Measurements from ENCODE around the gene LGALS7. TPM values are rescaled to one million over a fixed set of nuclear protein-coding genes. Genes with fewer than 3 reads are reported as not detected.
"Not testable (repeated sequence)": the region's sequence is repeated elsewhere in the genome, so short reads cannot be mapped to it uniquely, and the experiment has no call there.

LGALS7 gene
- not detected for total RNA-seq
- 1.4 TPM for polyA plus RNA-seq

GRCh38 chr19:38773469-38774177, at the start of gene LGALS7:
Gene LGALS7, minus strand, starts transcription at chr19:38773517. Its CDS starts 25 bp downstream, at chr19:38773492.
- no peak within 1 kb of the TSS for H3K27ac ChIP-seq (ENCODE audit: low read depth)

GRCh38 chr19:38821230-38821825, 48.0 kb upstream of the LGALS7 start:
- H3K4me3 ChIP-seq (ENCODE audit: low read depth, low read length); H3K27ac ChIP-seq (ENCODE audit: low read depth); H3K36me3 ChIP-seq (ENCODE audit: insufficient read depth); DNase-seq (ENCODE audit: extremely low spot score); H3K4me1 ChIP-seq (ENCODE audit: insufficient read depth): not testable (repeated sequence)
- WGBS: 98% methylated on average over 29 of the region's 29 CpGs

More at GRCh38 chr19:38773469-38774177, at the start of gene LGALS7:
- 70% methylated on average over 10 of the region's 14 CpGs for whole genome bisulfite sequencing
- no peaks in the 10 kb centered on the region for H3K36me3 ChIP-seq (ENCODE audit: insufficient read depth)
- no peaks in the 10 kb centered on the region for H3K4me1 ChIP-seq (ENCODE audit: insufficient read depth)
- no peak for DNase-seq (ENCODE audit: extremely low spot score)
- H3K4me3 ChIP-seq (ENCODE audit: low read depth, low read length): no peak within 1 kb of the TSS

- 86% methylated on average over 13 of the region's 13 CpGs for WGBS
- peaks cover 2% of the 10 kb centered on the region for H3K4me1 ChIP-seq (ENCODE audit: insufficient read depth)
- H3K36me3 ChIP-seq (ENCODE audit: insufficient read depth): peaks cover 10% of the 10 kb centered on the region
- H3K4me3 ChIP-seq (ENCODE audit: low read depth, low read length): no peak overlapping the region
- no peak for DNase-seq (ENCODE audit: extremely low spot score)
- H3K27ac ChIP-seq (ENCODE audit: low read depth): no peak overlapping the region
These were observed 46.1 kb upstream of the LGALS7 start for GRCh38 chr19:38819231-38819920.

GRCh38 chr19:38817081-38817480, 43.8 kb upstream of the LGALS7 start:
- WGBS: 93% methylated on average over 15 of the region's 15 CpGs
- H3K27ac ChIP-seq (ENCODE audit: low read depth): no peak overlapping the region

GRCh38 chr19:38816131-38816750, 42.9 kb upstream of the LGALS7 start:
- Histone ChIP-seq H3K4me1 (ENCODE audit: insufficient read depth) (no peaks in the 10 kb centered on the region), H3K4me3 (ENCODE audit: low read depth, low read length) (no peak overlapping the region), H3K27ac (ENCODE audit: low read depth) (no peak overlapping the region), H3K36me3 (ENCODE audit: insufficient read depth) (peaks cover 10% of the 10 kb centered on the region)
- WGBS: 95% methylated on average over 18 of the region's 18 CpGs
- no peak for DNase-seq (ENCODE audit: extremely low spot score)

More at GRCh38 chr19:38817081-38817480, 43.8 kb upstream of the LGALS7 start:
- H3K4me1 ChIP-seq (ENCODE audit: insufficient read depth): no peaks in the 10 kb centered on the region
- no peak for DNase-seq (ENCODE audit: extremely low spot score)
- peaks cover 10% of the 10 kb centered on the region for H3K36me3 ChIP-seq (ENCODE audit: insufficient read depth)
- H3K4me3 ChIP-seq (ENCODE audit: low read depth, low read length): no peak overlapping the region

GRCh38 chr19:38815059-38816001, 42.0 kb upstream of the LGALS7 start:
- DNase-seq (ENCODE audit: extremely low spot score): no peak

GRCh38 chr19:38813932-38814331, 40.6 kb upstream of the LGALS7 start:
- not testable (repeated sequence) for H3K36me3 ChIP-seq (ENCODE audit: insufficient read depth); DNase-seq (ENCODE audit: extremely low spot score); H3K4me1 ChIP-seq (ENCODE audit: insufficient read depth); H3K27ac ChIP-seq (ENCODE audit: low read depth); H3K4me3 ChIP-seq (ENCODE audit: low read depth, low read length)
- 82% methylated on average over 2 of the region's 2 CpGs for WGBS

More at GRCh38 chr19:38815059-38816001, 42.0 kb upstream of the LGALS7 start:
- Histone ChIP-seq H3K36me3 (ENCODE audit: insufficient read depth) (peaks cover 10% of the 10 kb centered on the region), H3K27ac (ENCODE audit: low read depth) (no peak overlapping the region), H3K4me3 (ENCODE audit: low read depth, low read length) (no peak overlapping the region), H3K4me1 (ENCODE audit: insufficient read depth) (no peaks in the 10 kb centered on the region)
- WGBS: 91% methylated on average over 34 of the region's 34 CpGs

- 90% methylated on average over 6 of the region's 6 CpGs for WGBS
- no peak for DNase-seq (ENCODE audit: extremely low spot score)
- H3K4me3 ChIP-seq (ENCODE audit: low read depth, low read length): no peak overlapping the region
- peaks cover 10% of the 10 kb centered on the region for H3K36me3 ChIP-seq (ENCODE audit: insufficient read depth)
- no peaks in the 10 kb centered on the region for H3K4me1 ChIP-seq (ENCODE audit: insufficient read depth)
- no peak overlapping the region for H3K27ac ChIP-seq (ENCODE audit: low read depth)
These were observed 40.0 kb upstream of the LGALS7 start for GRCh38 chr19:38813323-38813722.

GRCh38 chr19:38812841-38813320, 39.6 kb upstream of the LGALS7 start, which contains the start of gene LGALS4:
Gene LGALS4, minus strand, starts transcription at chr19:38812945. Its CDS starts 59 bp downstream, at chr19:38812886.
- H3K36me3 ChIP-seq (ENCODE audit: insufficient read depth): peaks cover 10% of the 10 kb centered on the region
- no peaks in the 10 kb centered on the region for H3K4me1 ChIP-seq (ENCODE audit: insufficient read depth)
- H3K27ac ChIP-seq (ENCODE audit: low read depth): no peak within 1 kb of the TSS
- WGBS: 80% methylated on average over 15 of the region's 15 CpGs
- H3K4me3 ChIP-seq (ENCODE audit: low read depth, low read length): no peak within 1 kb of the TSS
- no peak for DNase-seq (ENCODE audit: extremely low spot score)

GRCh38 chr19:38812009-38812840, 38.9 kb upstream of the LGALS7 start:
- Histone ChIP-seq H3K27ac (ENCODE audit: low read depth) (no peak overlapping the region), H3K4me3 (ENCODE audit: low read depth, low read length) (no peak overlapping the region), H3K4me1 (ENCODE audit: insufficient read depth) (no peaks in the 10 kb centered on the region), H3K36me3 (ENCODE audit: insufficient read depth) (peaks cover 7% of the 10 kb centered on the region)
- 63% methylated on average over 18 of the region's 18 CpGs for WGBS
- DNase-seq (ENCODE audit: extremely low spot score): no peak

GRCh38 chr19:38809592-38810252, 36.4 kb upstream of the LGALS7 start:
- H3K4me1 ChIP-seq (ENCODE audit: insufficient read depth): no peaks in the 10 kb centered on the region
- H3K27ac ChIP-seq (ENCODE audit: low read depth): no peak overlapping the region
- H3K36me3 ChIP-seq (ENCODE audit: insufficient read depth): no peaks in the 10 kb centered on the region
- WGBS: 94% methylated on average over 8 of the region's 8 CpGs
- no peak overlapping the region for H3K4me3 ChIP-seq (ENCODE audit: low read depth, low read length)
- no peak for DNase-seq (ENCODE audit: extremely low spot score)
